Left ventricle myocardium inferior (tissue), 1 donor: ENCODE measurements around the gene VAT1. TPM values are rescaled to one million over a fixed set of nuclear protein-coding genes. Genes with fewer than 3 reads are reported as not detected.
"Not testable (repeated sequence)": the region's sequence is repeated elsewhere in the genome, so short reads cannot be mapped to it uniquely, and the experiment has no call there.

Source experiments
- DNase-seq: peaks from one replicate; pipeline ENCODE4 v3.0.0-alpha.2; 2020
- H3K27ac ChIP-seq: fragments of 200-600 bp; replicated peaks from 2 replicates; pipeline ENCODE4 v1.8.0; 2021
- H3K27me3 ChIP-seq: fragments of 200-600 bp; 2 replicates; pipeline ENCODE4 v1.8.0; 2021; ENCODE audit warnings: low read depth
- H3K36me3 ChIP-seq: fragments of 200-600 bp; 2 replicates; pipeline ENCODE4 v1.8.0; 2021
- H3K4me1 ChIP-seq: fragments of 200-600 bp; 2 replicates; pipeline ENCODE4 v1.8.0; 2021
- H3K4me3 ChIP-seq: fragments of 200-600 bp; 2 replicates; pipeline ENCODE4 v1.8.0; 2021; ENCODE audit warnings: mild to moderate bottlenecking, moderate library complexity
- H3K9me3 ChIP-seq: fragments of 200-600 bp; replicated peaks from 2 replicates; pipeline ENCODE4 v1.8.0; 2021
- intact Hi-C: fragments of 100-400 bp; cut with micrococcal nuclease; formaldehyde crosslinking; loops from one replicate; pipeline ENCODE4 v1.11.0; 2022
- total RNA-seq: library from RNA; stranded (reverse); fragmentation: NEBNext Ultra II Directional; extraction: Animal tissue kit (Norgen Biotek cat#: 25700); gene quantifications from one replicate; pipeline ENCODE4 v1.2.1, GENCODE V29; 2021
- TF ChIP-seq, protein P1 (sequence below): fragments of 200-600 bp; IDR thresholded peaks from 2 replicates; pipeline ENCODE4 v1.8.0; 2021; ENCODE audit warnings: antibody characterized with exemption, mild to moderate bottlenecking, borderline replicate concordance
- donor health status: DM: no; HTN: yes; CAD: no; lungs with severe emphysema.

The VAT1 gene
- total RNA-seq, 1 donor from 2014 or later = 68.2 TPM

DNA sequence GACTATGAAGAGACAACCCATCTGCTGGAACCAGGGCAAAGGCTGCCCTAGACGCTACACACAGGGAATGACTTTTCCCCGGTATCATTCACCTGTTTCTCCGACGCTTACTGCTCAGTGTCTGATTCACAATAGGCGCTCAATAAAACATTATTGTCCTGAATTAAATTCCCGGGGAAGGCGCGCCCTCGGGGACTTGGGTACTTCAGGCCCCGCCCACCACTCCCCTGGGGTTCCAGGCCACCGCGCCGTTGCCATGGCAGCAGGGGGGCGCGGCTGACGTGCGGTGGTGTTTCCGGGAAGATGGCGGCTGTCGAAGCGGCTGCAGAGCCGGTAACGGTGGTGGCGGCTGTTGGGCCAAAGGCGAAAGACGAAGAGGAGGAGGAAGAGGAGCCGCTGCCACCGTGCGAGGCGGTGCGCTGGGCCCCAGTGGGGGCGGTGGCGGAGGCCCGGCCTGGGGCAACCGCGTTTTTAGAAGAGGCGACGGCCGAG lies 41.9 kb downstream of the VAT1 start, which contains the start of gene RUNDC1:
Gene RUNDC1 (plus strand): TSS at position 292 of the 492 bp plus-strand sequence. CDS start 12 bp downstream, at position 304.
- no peaks in the 10 kb centered on the region for H3K9me3 ChIP-seq
- peak within 1 kb of the TSS; percentile 89 for H3K27ac ChIP-seq
- H3K4me3 ChIP-seq = peak within 1 kb of the TSS; percentile 83
- H3K4me1 ChIP-seq = peaks cover 38% of the 10 kb centered on the region
- H3K27me3 ChIP-seq = no peaks in the 10 kb centered on the region
- DNase-seq = peak; percentile 95
- TF ChIP-seq, protein P1, sequence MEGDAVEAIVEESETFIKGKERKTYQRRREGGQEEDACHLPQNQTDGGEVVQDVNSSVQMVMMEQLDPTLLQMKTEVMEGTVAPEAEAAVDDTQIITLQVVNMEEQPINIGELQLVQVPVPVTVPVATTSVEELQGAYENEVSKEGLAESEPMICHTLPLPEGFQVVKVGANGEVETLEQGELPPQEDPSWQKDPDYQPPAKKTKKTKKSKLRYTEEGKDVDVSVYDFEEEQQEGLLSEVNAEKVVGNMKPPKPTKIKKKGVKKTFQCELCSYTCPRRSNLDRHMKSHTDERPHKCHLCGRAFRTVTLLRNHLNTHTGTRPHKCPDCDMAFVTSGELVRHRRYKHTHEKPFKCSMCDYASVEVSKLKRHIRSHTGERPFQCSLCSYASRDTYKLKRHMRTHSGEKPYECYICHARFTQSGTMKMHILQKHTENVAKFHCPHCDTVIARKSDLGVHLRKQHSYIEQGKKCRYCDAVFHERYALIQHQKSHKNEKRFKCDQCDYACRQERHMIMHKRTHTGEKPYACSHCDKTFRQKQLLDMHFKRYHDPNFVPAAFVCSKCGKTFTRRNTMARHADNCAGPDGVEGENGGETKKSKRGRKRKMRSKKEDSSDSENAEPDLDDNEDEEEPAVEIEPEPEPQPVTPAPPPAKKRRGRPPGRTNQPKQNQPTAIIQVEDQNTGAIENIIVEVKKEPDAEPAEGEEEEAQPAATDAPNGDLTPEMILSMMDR = no peak
- intact Hi-C loops = no loop called here
- peaks cover 5% of the 10 kb centered on the region for H3K36me3 ChIP-seq

DNA sequence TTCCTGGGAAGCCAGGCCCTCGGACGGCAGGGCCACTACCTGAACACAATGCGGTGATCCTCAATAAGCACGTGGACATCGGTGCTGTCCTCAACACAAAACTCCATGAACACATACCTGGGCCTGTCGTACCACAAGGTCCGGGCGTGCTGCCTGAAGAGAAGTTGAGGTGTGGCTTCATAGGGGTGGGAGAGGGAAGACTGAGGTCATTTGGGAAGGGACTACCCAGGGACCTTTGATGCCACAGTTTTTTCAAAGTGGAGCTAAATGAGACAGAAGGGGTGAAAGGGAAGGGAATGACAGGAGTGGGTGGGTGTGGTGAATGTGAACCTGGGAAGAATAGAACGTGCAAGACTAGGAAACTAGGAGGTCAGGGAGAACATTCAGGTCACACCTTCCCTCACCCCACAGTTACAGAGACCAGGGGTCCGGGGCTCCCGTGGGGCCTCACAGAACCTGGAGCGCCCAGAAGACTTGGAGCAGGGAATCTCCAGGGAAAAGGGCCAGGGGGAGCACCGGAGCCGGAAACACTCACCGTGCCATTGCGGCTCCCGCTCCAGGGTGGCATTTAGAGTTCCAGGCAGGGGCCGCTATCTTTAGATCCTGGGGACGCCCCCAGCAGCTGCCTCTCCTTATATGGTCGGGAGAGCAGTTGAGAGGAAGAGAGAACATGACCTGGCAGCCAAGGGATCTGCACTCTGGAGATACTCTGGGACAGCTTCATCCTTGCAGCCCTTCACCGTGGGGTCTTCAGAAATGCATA lies 42.5 kb downstream of the VAT1 start, which contains the start of gene PTGES3L:
Gene PTGES3L (minus strand): TSS at position 570 of the 763 bp plus-strand sequence. CDS start 27 bp downstream, at position 543.
- intact Hi-C loops = no loop called here
- Histone ChIP-seq H3K36me3 (no peaks in the 10 kb centered on the region), H3K27ac (peak within 1 kb of the TSS; percentile 89), H3K4me1 (peaks cover 38% of the 10 kb centered on the region), H3K27me3 (no peaks in the 10 kb centered on the region), H3K4me3 (peak within 1 kb of the TSS; percentile 83), H3K9me3 (no peaks in the 10 kb centered on the region)
- DNase-seq = peak; percentile 59
- TF ChIP-seq, protein P1 = no peak

DNA sequence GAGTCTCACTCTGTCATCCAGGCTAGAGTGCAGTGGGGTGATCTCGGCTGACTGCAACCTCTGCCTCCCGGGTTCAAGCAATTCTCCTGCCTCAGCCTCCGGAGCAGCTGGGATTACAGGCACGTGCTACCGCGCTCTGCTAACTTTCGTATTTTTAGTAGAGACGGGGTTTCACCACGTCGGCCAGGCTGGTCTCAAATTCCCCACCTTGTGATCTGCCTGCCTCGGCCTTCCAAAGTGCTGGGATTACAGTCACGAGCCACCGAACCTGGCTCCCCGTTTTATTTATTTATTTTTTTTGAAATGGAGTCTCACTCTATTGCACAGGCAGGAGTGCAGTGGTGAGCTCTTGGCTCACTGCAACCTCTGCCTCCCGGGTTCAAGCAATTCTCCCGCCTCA lies 46.5 kb downstream of the VAT1 start:
- H3K4me3 ChIP-seq, H3K27me3 ChIP-seq, intact Hi-C loops, H3K36me3 ChIP-seq, H3K27ac ChIP-seq, DNase-seq, H3K9me3 ChIP-seq: not testable (repeated sequence)
- H3K4me1 ChIP-seq = peaks cover 17% of the 10 kb centered on the region

DNA sequence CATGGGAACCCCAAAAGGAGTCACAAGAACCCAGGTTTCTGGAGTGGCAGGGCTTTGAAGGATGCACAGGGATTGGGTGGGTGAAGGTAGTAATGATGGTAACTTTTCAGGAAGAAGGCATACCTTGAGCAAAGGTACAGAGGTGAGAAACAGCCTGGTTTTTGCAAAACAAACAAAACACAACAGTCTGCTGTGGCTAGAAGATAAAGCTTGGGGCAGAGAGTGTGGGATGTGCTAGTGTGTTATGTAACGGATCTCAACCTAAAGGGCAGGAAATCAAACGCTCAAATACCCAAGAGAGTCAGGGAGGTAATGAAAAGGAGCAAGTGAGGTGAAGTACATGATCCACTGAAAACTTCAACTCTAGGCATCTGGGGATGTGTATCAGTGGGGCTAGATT lies 46.9 kb downstream of the VAT1 start:
- TF ChIP-seq, protein P1 = no peak
- peaks cover 14% of the 10 kb centered on the region for H3K4me1 ChIP-seq
- DNase-seq = no peak
- H3K9me3 ChIP-seq = no peaks in the 10 kb centered on the region
- no peak overlapping the region for H3K27ac ChIP-seq
- no peak overlapping the region for H3K4me3 ChIP-seq
- H3K36me3 ChIP-seq = no peaks in the 10 kb centered on the region
- intact Hi-C loops = no loop called here
- H3K27me3 ChIP-seq = no peaks in the 10 kb centered on the region

DNA sequence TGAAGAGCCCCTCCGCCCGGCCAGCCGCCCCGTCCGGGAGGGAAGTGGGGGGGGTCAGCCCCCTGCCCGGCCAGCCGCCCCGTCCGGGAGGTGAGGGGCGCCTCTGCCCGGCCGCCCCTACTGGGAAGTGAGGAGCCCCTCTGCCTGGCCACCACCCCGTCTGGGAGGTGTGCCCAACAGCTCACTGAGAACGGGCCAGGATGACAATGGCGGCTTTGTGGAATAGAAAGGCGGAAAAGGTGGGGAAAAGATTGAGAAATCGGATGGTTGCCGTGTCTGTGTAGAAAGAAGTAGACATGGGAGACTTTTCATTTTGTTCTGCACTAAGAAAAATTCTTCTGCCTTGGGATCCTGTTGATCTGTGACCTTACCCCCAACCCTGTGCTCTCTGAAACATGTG lies 48.9 kb downstream of the VAT1 start:
- intact Hi-C loops, H3K9me3 ChIP-seq: not testable (repeated sequence)

DNA sequence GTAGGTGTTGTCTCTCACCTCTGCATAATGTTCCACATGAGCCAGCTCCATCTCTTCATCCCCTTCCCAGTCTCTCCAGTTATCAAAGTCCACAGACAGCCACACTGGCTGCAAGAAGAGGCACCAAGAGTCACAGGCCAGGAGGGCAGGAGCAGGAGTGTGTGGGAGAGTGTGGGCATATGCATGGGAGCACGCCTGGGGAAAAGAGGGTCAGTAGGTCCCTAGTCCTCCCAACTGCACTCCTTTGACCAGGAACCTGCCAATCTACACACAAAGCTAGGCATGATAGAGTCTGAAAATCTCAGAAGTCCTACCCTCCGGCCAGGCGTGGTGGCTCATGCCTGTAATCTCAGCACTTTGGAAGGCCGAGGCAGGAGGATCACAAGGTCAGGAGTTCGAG lies 50.6 kb downstream of the VAT1 start:
- intact Hi-C loops = no loop called here
- Histone ChIP-seq H3K9me3 (no peaks in the 10 kb centered on the region), H3K4me3 (no peak overlapping the region), H3K27ac (no peak overlapping the region), H3K4me1 (no peaks in the 10 kb centered on the region), H3K36me3 (no peaks in the 10 kb centered on the region), H3K27me3 (no peaks in the 10 kb centered on the region)
- TF ChIP-seq, protein P1 = no peak
- DNase-seq = no peak

More for the DNA sequence above, 48.9 kb downstream of the VAT1 start:
- H3K4me3 ChIP-seq, DNase-seq, H3K27me3 ChIP-seq, H3K27ac ChIP-seq, H3K36me3 ChIP-seq, H3K4me1 ChIP-seq: not testable (repeated sequence)
